ENCODE measurements around the gene SPRED3.

Gene SPRED3

GRCh38 chr19:38433268-38433733 is 44.8 kb downstream of the SPRED3 start, which contains the start of gene RYR1:
Gene RYR1, plus strand, starts transcription at chr19:38433691. Its CDS starts 139 bp downstream, at chr19:38433830.
- no peak for TF ChIP-seq CTCF (IDR thresholded peaks at IDR 0.05; ENCODE audit: extremely low read depth, missing control alignments)
- peak; percentile 82 for DNase-seq (ENCODE audit: low spot score)

GRCh38 chr19:38434549-38435051 is 46.1 kb downstream of the SPRED3 start:
- no peak for DNase-seq (ENCODE audit: low spot score)
- no peak for TF ChIP-seq CTCF (IDR thresholded peaks at IDR 0.05; ENCODE audit: extremely low read depth, missing control alignments)

DNA sequence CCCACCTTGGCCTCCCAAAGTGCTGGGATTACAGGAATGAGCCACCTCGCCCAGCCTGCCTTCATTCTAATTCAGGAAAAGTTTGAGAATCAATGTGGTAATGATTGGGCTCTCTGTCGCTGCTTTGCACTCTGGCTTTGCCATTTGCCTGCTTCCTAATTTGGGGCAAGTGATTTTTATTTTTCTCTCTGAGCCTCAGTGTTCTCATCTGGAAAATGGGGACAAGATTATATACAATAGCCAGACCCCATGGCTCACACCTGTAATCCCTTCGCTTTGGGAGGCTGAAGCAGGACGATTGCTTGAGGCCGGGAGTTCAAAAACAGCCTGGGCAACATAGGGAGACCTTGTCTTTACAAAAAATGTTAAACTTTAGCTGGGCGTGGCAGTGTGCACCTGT is 48.8 kb downstream of the SPRED3 start:
- no peak for TF ChIP-seq CTCF (IDR thresholded peaks at IDR 0.05; ENCODE audit: extremely low read depth, missing control alignments)
- DNase-seq (ENCODE audit: low spot score), result no peak

DNA sequence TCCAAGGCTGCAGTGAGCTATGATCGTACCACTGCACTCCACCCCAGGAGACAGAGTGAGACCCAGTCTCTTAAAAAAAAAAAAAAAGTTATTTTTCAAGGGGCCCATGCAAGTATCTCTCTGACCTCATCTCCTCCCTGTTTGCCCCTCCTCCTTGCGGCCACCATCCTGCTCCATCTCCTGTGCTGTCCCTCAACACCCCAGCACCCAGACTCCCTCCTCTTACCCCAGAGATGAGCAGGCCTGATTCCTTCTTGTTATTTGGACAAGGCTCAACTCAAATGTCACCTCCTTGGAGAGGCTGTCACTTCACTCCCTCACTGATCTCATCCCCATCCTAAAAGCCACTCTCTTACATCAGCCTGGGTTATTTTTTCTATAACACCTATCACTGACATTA is 49.4 kb downstream of the SPRED3 start:
- no peak for DNase-seq (ENCODE audit: low spot score)
- TF ChIP-seq CTCF (IDR thresholded peaks at IDR 0.05; ENCODE audit: extremely low read depth, missing control alignments), result no peak

- no peak for TF ChIP-seq CTCF (IDR thresholded peaks at IDR 0.05; ENCODE audit: extremely low read depth, missing control alignments)
- DNase-seq (ENCODE audit: low spot score), result no peak
These were observed 52.1 kb downstream of the SPRED3 start for GRCh38 chr19:38440592-38440991.

GRCh38 chr19:38441657-38442348 is 53.3 kb downstream of the SPRED3 start:
- peak; percentile 61 for DNase-seq (ENCODE audit: low spot score)
- peak; percentile 26 for TF ChIP-seq CTCF (IDR thresholded peaks at IDR 0.05; ENCODE audit: extremely low read depth, missing control alignments)

DNA sequence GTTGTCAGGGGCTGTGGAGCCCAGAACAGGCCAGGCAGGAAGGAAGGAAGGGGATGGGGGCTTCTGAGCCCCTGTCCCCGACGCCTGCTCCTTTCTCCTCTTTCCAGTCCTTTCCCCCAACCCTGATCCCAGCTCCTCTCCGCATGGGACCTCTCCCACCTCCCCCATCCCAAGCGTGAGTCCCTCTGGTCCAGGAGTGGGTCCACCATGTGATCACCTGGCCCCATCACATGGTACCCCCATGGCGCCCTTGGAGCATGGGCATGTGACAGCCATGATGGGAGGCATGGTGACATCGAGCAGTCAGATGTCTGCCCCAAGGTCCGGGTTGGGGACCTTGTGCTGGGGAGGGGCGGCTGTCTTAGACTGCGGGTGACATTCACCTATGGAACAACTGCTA is 54.2 kb downstream of the SPRED3 start:
- no peak for TF ChIP-seq CTCF (IDR thresholded peaks at IDR 0.05; ENCODE audit: extremely low read depth, missing control alignments)
- no peak for DNase-seq (ENCODE audit: low spot score)

Measured in GM20000 (cell line).